Transverse colon (tissue), 4 donors: ENCODE results near the gene MIER2. TPM values are rescaled to one million over a fixed set of nuclear protein-coding genes. Genes with fewer than 3 reads are reported as not detected.
"Not testable (repeated sequence)": the region's sequence is repeated elsewhere in the genome, so short reads cannot be mapped to it uniquely, and the experiment has no call there.

Experiments
- DNase-seq: peaks from one replicate; pipeline ENCODE4 v3.0.0-alpha.2; 2019
- H3K27ac ChIP-seq, 4 donors: fragments of 200-600 bp; sonication (generic); 2 replicates each; pipeline ENCODE4 v1.5.1; 2016 to 2018; ENCODE audit warnings: inconsistent platforms in 4 of 4
- H3K27me3 ChIP-seq: fragments of 200-600 bp; sonication (generic); 2 replicates; pipeline ENCODE4 v1.5.1; 2017; ENCODE audit warnings: inconsistent platforms
- H3K36me3 ChIP-seq, 4 donors: fragments of 200-600 bp; sonication (generic); 2 replicates each; pipeline ENCODE4 v1.5.1; 2017 to 2019; ENCODE audit warnings: inconsistent platforms in 4 of 4
- H3K4me1 ChIP-seq, 4 donors: fragments of 200-600 bp; sonication (generic); 2 replicates each; pipeline ENCODE4 v1.5.1; 2017 to 2020; ENCODE audit warnings: inconsistent platforms in 4 of 4
- H3K4me3 ChIP-seq, 4 donors: fragments of 200-600 bp; sonication (generic); 1 replicate in 1 of 4; 2 replicates in 3 of 4; pipeline versions ENCODE4 v1.5.1 to v1.6.1; 2017 to 2019; ENCODE audit warnings: inconsistent platforms in 4 of 4
- H3K9me3 ChIP-seq, 2 donors: fragments of 200-600 bp; sonication (generic); 2 replicates each; pipeline ENCODE4 v1.5.1; 2017 to 2019; ENCODE audit warnings: inconsistent platforms in 2 of 2
- EP300 ChIP-seq: sonication (generic); formaldehyde crosslinking; IDR thresholded peaks from one replicate; pipeline ENCODE4 v1.6.1; 2017; ENCODE audit warnings: antibody characterized with exemption, low read depth
- POLR2A ChIP-seq: fragments of 450-650 bp; IDR thresholded peaks from one replicate; pipeline ENCODE4 v1.6.1; 2016; ENCODE audit warnings: antibody characterized with exemption, mild to moderate bottlenecking, moderate library complexity
- POLR2AphosphoS5 ChIP-seq, 3 donors: sonication (generic); formaldehyde crosslinking; IDR thresholded peaks; one replicate each; pipeline ENCODE4 v1.6.1; 2016; ENCODE audit warnings: antibody characterized with exemption in 3 of 3
- WGBS, 2 donors: methylation state at CpG; one replicate each; pipeline ENCODE4 v1.1.5; 2018; ENCODE audit warnings: low coverage in 1 of 2; 5-methylcytosine and 5-hydroxymethylcytosine counted together
- in situ Hi-C, 4 donors: fragments of 200-750 bp; cut with MboI; loops; one replicate each; pipeline versions ENCODE4 v1.15.0 to v1.15.1; 2017; ENCODE audit warnings: low sequenced_read_pairs in 3 of 4, low pct_ligation_motif_present in 1 of 4, low pct_unique_long_range_greater_than_20kb in 1 of 4
- intact Hi-C: fragments of 100-400 bp; cut with DNase I; formaldehyde crosslinking; loops from one replicate; pipeline ENCODE4 v1.15.1; 2023; ENCODE audit warnings: low total_unique reads
- total RNA-seq, 4 donors: library from RNA; depleted of rRNA; stranded (reverse); fragments of >200 nt; gene quantifications; one replicate each; pipeline ENCODE4 v1.1.0, GENCODE V29; 2016
- TF ChIP-seq, protein P1 (sequence below), 5 experiments: fragments of 200-600 bp in 3 of 5; fragments of 450-650 bp in 2 of 5; sonication (generic) in 3 of 5; IDR thresholded peaks; 1 replicate in 2 of 5; 2 replicates in 3 of 5; pipeline ENCODE4 v1.5.1; 2016 to 2017; ENCODE audit warnings: antibody characterized with exemption in 5 of 5, inconsistent platforms in 3 of 5, mild to moderate bottlenecking in 2 of 5, moderate library complexity in 1 of 5

The MIER2 gene
- total RNA-seq, 4 donors from 2014 or later, result 8.2 to 41.1 (median 16.7) TPM

DNA sequence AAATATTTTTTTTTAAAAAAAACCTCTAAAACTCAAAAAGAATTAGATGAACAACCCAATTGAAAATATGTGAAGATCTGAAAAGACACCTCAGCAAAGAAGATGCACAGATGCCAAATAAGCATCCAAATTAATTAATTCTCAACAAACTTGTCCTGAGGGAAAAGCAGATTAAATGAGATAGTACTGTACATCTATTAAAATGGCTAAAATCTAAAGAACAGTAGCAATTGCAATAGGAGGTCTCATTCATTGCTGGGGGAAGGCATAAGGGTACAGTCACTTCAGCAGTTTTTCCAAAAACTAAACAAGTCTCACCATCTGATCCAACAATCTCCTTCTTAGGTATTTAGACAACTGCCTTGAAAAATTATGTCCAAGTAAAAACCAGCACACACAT, 75.4 kb downstream of the MIER2 start:
- TF ChIP-seq, protein P1, sequence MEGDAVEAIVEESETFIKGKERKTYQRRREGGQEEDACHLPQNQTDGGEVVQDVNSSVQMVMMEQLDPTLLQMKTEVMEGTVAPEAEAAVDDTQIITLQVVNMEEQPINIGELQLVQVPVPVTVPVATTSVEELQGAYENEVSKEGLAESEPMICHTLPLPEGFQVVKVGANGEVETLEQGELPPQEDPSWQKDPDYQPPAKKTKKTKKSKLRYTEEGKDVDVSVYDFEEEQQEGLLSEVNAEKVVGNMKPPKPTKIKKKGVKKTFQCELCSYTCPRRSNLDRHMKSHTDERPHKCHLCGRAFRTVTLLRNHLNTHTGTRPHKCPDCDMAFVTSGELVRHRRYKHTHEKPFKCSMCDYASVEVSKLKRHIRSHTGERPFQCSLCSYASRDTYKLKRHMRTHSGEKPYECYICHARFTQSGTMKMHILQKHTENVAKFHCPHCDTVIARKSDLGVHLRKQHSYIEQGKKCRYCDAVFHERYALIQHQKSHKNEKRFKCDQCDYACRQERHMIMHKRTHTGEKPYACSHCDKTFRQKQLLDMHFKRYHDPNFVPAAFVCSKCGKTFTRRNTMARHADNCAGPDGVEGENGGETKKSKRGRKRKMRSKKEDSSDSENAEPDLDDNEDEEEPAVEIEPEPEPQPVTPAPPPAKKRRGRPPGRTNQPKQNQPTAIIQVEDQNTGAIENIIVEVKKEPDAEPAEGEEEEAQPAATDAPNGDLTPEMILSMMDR (IDR thresholded peaks at IDR 0.05), result no peak
- TF ChIP-seq POLR2AphosphoS5 (IDR thresholded peaks at IDR 0.05) (no peak), POLR2A (no peak), EP300 (no peak)
- in situ Hi-C loops, result no loop called here

DNA sequence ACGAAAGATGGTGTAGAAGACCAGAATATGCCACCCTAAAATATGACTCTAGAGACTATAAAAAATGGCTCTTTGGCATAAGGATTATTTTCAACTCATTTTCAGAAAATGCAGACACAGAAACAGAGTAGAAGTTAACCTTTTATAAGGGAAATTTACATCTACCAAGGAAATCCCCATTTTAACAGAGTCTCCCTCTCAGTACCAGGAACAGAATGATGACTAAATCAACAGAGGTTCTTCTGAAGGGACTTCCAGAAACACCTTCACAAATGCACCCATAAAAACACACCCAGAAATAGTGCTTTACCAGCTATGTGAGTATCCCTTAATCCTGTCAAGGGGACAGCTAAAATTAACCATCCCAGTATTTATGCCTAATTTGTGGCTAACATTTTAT, 82.5 kb downstream of the MIER2 start:
- no peak overlapping the region for H3K27ac ChIP-seq
- in situ Hi-C loops (no loop called here), intact Hi-C loops (no loop called here)
- WGBS, 2 donors, result 78 to 82% methylated on average over 1 of the region's 1 CpG
- no peaks in the 10 kb centered on the region for H3K36me3 ChIP-seq
- no peaks in the 10 kb centered on the region for H3K9me3 ChIP-seq
- no peak for DNase-seq
- peaks cover 0 to 12% (median 2%) of the 10 kb centered on the region in 4 donors for H3K4me1 ChIP-seq
- TF ChIP-seq EP300 (no peak), POLR2A (no peak), POLR2AphosphoS5 (IDR thresholded peaks at IDR 0.05) (no peak)
- TF ChIP-seq, protein P1 (IDR thresholded peaks at IDR 0.05), result no peak
- H3K27me3 ChIP-seq, result peaks cover 28% of the 10 kb centered on the region
- no peak overlapping the region for H3K4me3 ChIP-seq

More for the DNA sequence above, 75.4 kb downstream of the MIER2 start:
- H3K4me1 ChIP-seq, result peaks cover 0 to 13% (median 7%) of the 10 kb centered on the region in 4 donors
- intact Hi-C loops, result no loop called here
- H3K27me3 ChIP-seq, result peaks cover 31% of the 10 kb centered on the region
- no peak for DNase-seq
- H3K36me3 ChIP-seq, result no peaks in the 10 kb centered on the region
- H3K9me3 ChIP-seq, result no peaks in the 10 kb centered on the region
- no peak overlapping the region for H3K27ac ChIP-seq
- H3K4me3 ChIP-seq, result no peak overlapping the region

DNA sequence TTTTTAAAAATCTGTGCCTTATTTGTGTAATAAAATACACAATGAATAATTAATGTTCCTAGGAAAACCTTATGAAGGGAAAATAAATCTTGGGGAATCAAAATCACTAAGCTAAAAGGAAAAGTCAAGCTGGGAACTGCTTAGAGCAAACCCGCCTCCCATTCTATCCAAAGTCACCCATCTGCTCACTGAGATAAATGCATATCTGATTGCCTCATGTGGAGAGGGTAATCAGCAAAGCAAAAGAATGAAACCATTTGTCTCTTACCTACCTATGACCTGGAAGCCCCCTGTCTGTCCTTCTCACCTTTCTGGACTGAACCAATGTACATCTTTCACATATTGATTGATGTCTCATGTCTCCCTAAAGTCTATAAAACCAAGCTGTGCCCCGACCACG, 87.8 kb downstream of the MIER2 start:
- H3K9me3 ChIP-seq, intact Hi-C loops, H3K27ac ChIP-seq, H3K27me3 ChIP-seq, H3K36me3 ChIP-seq, H3K4me1 ChIP-seq, H3K4me3 ChIP-seq, in situ Hi-C loops, DNase-seq: not testable (repeated sequence)
- WGBS, 2 donors, result 88% methylated on average over 3 of the region's 3 CpGs; no CpG with 5 or more reads in 1 of the 2 donors

Other genes with a start within 250 kb of the MIER2 start
- gene OR4F17, start 237.7 kb downstream of the MIER2 start, total RNA-seq, result not detected
- 100 to 1,000 TPM; 130 to 190 (median 159) TPM for gene PLPP2, start 53.4 kb downstream of the MIER2 start, total RNA-seq
- gene C2CD4C, start 64.4 kb upstream of the MIER2 start, total RNA-seq, result under 1 TPM in 2 of 4 donors, not detected in 2; 0.55 to 0.79 TPM
- gene SHC2, start 116.2 kb upstream of the MIER2 start, total RNA-seq, result 10 to 100 TPM in 3 of 4 donors, 1 to 10 TPM in 1; 6.3 to 30.3 (median 11.1) TPM
- gene MADCAM1, start 151.7 kb upstream of the MIER2 start, total RNA-seq, result 1 to 10 TPM in 3 of 4 donors, under 1 TPM in 1; 0.68 to 6.7 (median 2.9) TPM
- gene TPGS1, start 162.7 kb upstream of the MIER2 start, total RNA-seq, result 100 to 1,000 TPM in 1 of 4 donors, 10 to 100 TPM in 3; 18.0 to 103 (median 43.8) TPM
- gene CDC34, start 187.0 kb upstream of the MIER2 start, total RNA-seq, result 100 to 1,000 TPM in 3 of 4 donors, 10 to 100 TPM in 1; 72.0 to 116 (median 103) TPM
- 1 to 10 TPM in 2 of 4 donors, not detected in 2; 1.1 to 1.8 TPM for gene GZMM, start 199.3 kb upstream of the MIER2 start, total RNA-seq
- 1,000 to 10,000 TPM in 3 of 4 donors, 100 to 1,000 TPM in 1; 909 to 2,228 (median 1,224) TPM for gene BSG, start 227.8 kb upstream of the MIER2 start, total RNA-seq
- gene HCN2, start 245.1 kb upstream of the MIER2 start, total RNA-seq, result under 1 TPM in 3 of 4 donors, not detected in 1; 0.14 to 1.00 (median 0.64) TPM